Mucosa of descending colon (tissue), 3 donors: ENCODE measurements around the gene IKZF3. TPM values are rescaled to one million over a fixed set of nuclear protein-coding genes. Genes with fewer than 3 reads are reported as not detected.

Experiments
- ATAC-seq: fragments of 200-7000 bp; cut with Tn5 transposase; one replicate; pipeline ENCODE4 v1.9.1; 2020; ENCODE audit warnings: mild to moderate bottlenecking, moderate library complexity
- DNase-seq, 3 donors: peaks; one replicate each; pipeline ENCODE4 v3.0.0-alpha.2; 2020
- H3K36me3 ChIP-seq: fragments of 200-600 bp; one replicate; pipeline ENCODE4 v1.8.0; 2021; ENCODE audit warnings: low read depth, mild to moderate bottlenecking
- H3K4me1 ChIP-seq: fragments of 200-600 bp; one replicate; pipeline ENCODE4 v1.8.0; 2021; ENCODE audit warnings: low read depth, mild to moderate bottlenecking
- H3K4me3 ChIP-seq: fragments of 200-600 bp; one replicate; pipeline ENCODE4 v1.8.0; 2021; ENCODE audit warnings: mild to moderate bottlenecking
- H3K9me3 ChIP-seq: fragments of 200-600 bp; one replicate; pipeline ENCODE4 v1.8.0; 2021; ENCODE audit warnings: mild to moderate bottlenecking
- CTCF ChIP-seq: fragments of 200-600 bp; IDR thresholded peaks from one replicate; pipeline ENCODE4 v1.8.0; 2022; ENCODE audit warnings: antibody characterized with exemption, mild to moderate bottlenecking
- intact Hi-C, 2 donors: fragments of 100-400 bp; cut with DNase I in 1 of 2; cut with micrococcal nuclease in 1 of 2; formaldehyde crosslinking; loops; one replicate each; pipeline versions ENCODE4 v1.11.0 to v1.11.1; 2022; cut with DNase I, micrococcal nuclease
- total RNA-seq, 3 donors: library from RNA; stranded (reverse); fragmentation: NEBNext Ultra II Directional in 2 of 3; extraction: Animal tissue kit (Norgen Biotek cat#: 25700) in 2 of 3; gene quantifications; one replicate each; pipeline versions ENCODE4 v1.2.1 to v1.2.4, GENCODE V29; 2021 to 2023
- donor health status: DM: no; HTN: no; CAD: no; lungs with moderate emphysema.
- donor health status: DM: no; HTN: no; CAD: no.
- donor health status: DM: no; HTN: yes; CAD: no.

Gene IKZF3
- total RNA-seq, 3 donors from 2014 or later = 3.5 to 5.3 (median 4.6) TPM

- intact Hi-C loops = loop anchor here in 1 of 2 donors (10.0 kb wide), 1 partner anchor 130 kb away; the partner anchor contains the start of gene PPP1R1B
- no peak for TF ChIP-seq CTCF
- DNase-seq = no peak
Measured at GRCh38 chr17:39754958-39755553, 109.1 kb downstream of the IKZF3 start.

GRCh38 chr17:39754161-39754957, 109.8 kb downstream of the IKZF3 start:
- peak; percentile 95 to 98 (median 98) for DNase-seq
- ATAC-seq = peak; percentile 89
- Histone ChIP-seq H3K36me3 (no peaks in the 10 kb centered on the region), H3K4me1 (peaks cover 15% of the 10 kb centered on the region), H3K9me3 (no peaks in the 10 kb centered on the region), H3K4me3 (peak overlapping the region; percentile 42)
- peak; percentile 98 for TF ChIP-seq CTCF
- intact Hi-C loops = loop anchor here in 1 of 2 donors (10.0 kb wide), 1 partner anchor 130 kb away; the partner anchor contains the start of gene PPP1R1B

More at GRCh38 chr17:39754958-39755553, 109.1 kb downstream of the IKZF3 start:
- no peak for ATAC-seq
- Histone ChIP-seq H3K4me1 (peaks cover 15% of the 10 kb centered on the region), H3K9me3 (no peaks in the 10 kb centered on the region), H3K4me3 (peak overlapping the region; percentile 42), H3K36me3 (no peaks in the 10 kb centered on the region)

- intact Hi-C loops = loop anchor here in 1 of 2 donors (10.0 kb wide), 1 partner anchor 129 kb away; the partner anchor contains the start of gene PPP1R1B
- ATAC-seq = peak; percentile 66
Measured at GRCh38 chr17:39753514-39754160, 110.5 kb downstream of the IKZF3 start.

GRCh38 chr17:39752241-39752881, 111.8 kb downstream of the IKZF3 start:
- no peak for ATAC-seq
- intact Hi-C loops = loop anchor here in 1 of 2 donors (10.0 kb wide), 1 partner anchor 128 kb away; the partner anchor contains the start of gene PPP1R1B
- TF ChIP-seq CTCF = no peak

More at GRCh38 chr17:39753514-39754160, 110.5 kb downstream of the IKZF3 start:
- no peaks in the 10 kb centered on the region for H3K9me3 ChIP-seq
- H3K4me1 ChIP-seq = peaks cover 15% of the 10 kb centered on the region
- peak in 2 of 3 donors; percentile 74 to 80 for DNase-seq
- H3K36me3 ChIP-seq = no peaks in the 10 kb centered on the region
- no peak for TF ChIP-seq CTCF
- H3K4me3 ChIP-seq = peak overlapping the region; percentile 42

GRCh38 chr17:39751637-39752036, 112.5 kb downstream of the IKZF3 start:
- peaks cover 15% of the 10 kb centered on the region for H3K4me1 ChIP-seq
- H3K36me3 ChIP-seq = no peaks in the 10 kb centered on the region
- no peak overlapping the region for H3K4me3 ChIP-seq
- TF ChIP-seq CTCF = no peak
- DNase-seq (no peak), ATAC-seq (no peak)
- no peaks in the 10 kb centered on the region for H3K9me3 ChIP-seq
- intact Hi-C loops = loop anchor here in 1 of 2 donors (10.0 kb wide), 1 partner anchor 127 kb away; the partner anchor contains the start of gene PPP1R1B

More at GRCh38 chr17:39752241-39752881, 111.8 kb downstream of the IKZF3 start:
- H3K36me3 ChIP-seq = no peaks in the 10 kb centered on the region
- H3K4me1 ChIP-seq = peaks cover 15% of the 10 kb centered on the region
- DNase-seq = no peak
- no peak overlapping the region for H3K4me3 ChIP-seq
- no peaks in the 10 kb centered on the region for H3K9me3 ChIP-seq
